ENCODE data around the gene SMYD3.

GRCh38 chr1:246448373-246448772 lies 58.7 kb downstream of the SMYD3 start:
- TF ChIP-seq CTCF (IDR thresholded peaks at IDR 0.05 in 2 of 3, conservative IDR thresholded peaks at IDR 0.05 in 1 of 3; ENCODE audit: insufficient read depth in 2 of 3, low read depth in 1 of 3, low read length in 3 of 3): no peak
- TF ChIP-seq POLR2AphosphoS5 (IDR thresholded peaks at IDR 0.05; ENCODE audit: control insufficient read depth, insufficient read depth, low read depth, low read length): no peak
- no peak for TF ChIP-seq NFE2L1 (tag; IDR thresholded peaks at IDR 0.05; ENCODE audit: borderline replicate concordance, low read depth)
- no peak for TF ChIP-seq ATF4 (CRISPR knock-in tag; IDR thresholded peaks at IDR 0.05)
- TF ChIP-seq TAF15 (IDR thresholded peaks at IDR 0.05; ENCODE audit: low read depth, low read length): no peak
- TF ChIP-seq MEF2A (IDR thresholded peaks at IDR 0.05; ENCODE audit: control insufficient read depth, low read depth, low read length): no peak
- TF ChIP-seq ZKSCAN1 (IDR thresholded peaks at IDR 0.05; ENCODE audit: low read depth, low read length): no peak
- TF ChIP-seq GTF2B (IDR thresholded peaks at IDR 0.05; ENCODE audit: extremely low read depth, insufficient read length): no peak
- no peak for TF ChIP-seq ZNF384 (IDR thresholded peaks at IDR 0.05; ENCODE audit: low read depth, low read length)
- TF ChIP-seq ZSCAN29 (IDR thresholded peaks at IDR 0.05): no peak
- no peak for TF ChIP-seq ESRRA (IDR thresholded peaks at IDR 0.05; ENCODE audit: borderline replicate concordance, low read depth)
- TF ChIP-seq MAX (CRISPR knock-in tag; IDR thresholded peaks at IDR 0.05): no peak
- no peak for TF ChIP-seq CHD1 (IDR thresholded peaks at IDR 0.05; ENCODE audit: low read length)

Measured in K562 (cell line).